HEK293 (cell line): ENCODE measurements around the gene TMEM50B.
A peak's percentile ranks its signal among the peaks of the same experiment; 100 is the strongest.

Experiments used
- CTCF ChIA-PET: fragments of 350-600 bp; formaldehyde crosslinking; extraction: SDS; loops from one replicate; lab custom pipeline; 2021; ENCODE audit warnings: antibody characterized with exemption; lab: Yijun Ruan, JAX
- POLR2A ChIA-PET: fragments of 300-600 bp; formaldehyde crosslinking; extraction: SDS; loops from one replicate; lab custom pipeline; 2020; ENCODE audit warnings: antibody characterized with exemption, inconsistent platforms; lab: Yijun Ruan, JAX
- H3K27ac ChIP-seq: fragments of 200-500 bp; sonication (Bioruptor generic); 2 replicates; pipeline ENCODE4 v1.5.1; 2014; ENCODE audit warnings: low read depth, low read length, control low read depth, inconsistent platforms; ENCODE audit errors: extremely low read depth
- H3K36me3 ChIP-seq, 2 experiments: fragments of 200-500 bp in 1 of 2; sonication (Bioruptor generic) in 1 of 2; 1 replicate in 1 of 2; 2 replicates in 1 of 2; pipeline ENCODE4 v1.5.1; 2014 to 2017; ENCODE audit warnings: inconsistent platforms in 2 of 2, low read length in 2 of 2; ENCODE audit not compliant: control insufficient read depth in 2 of 2, insufficient read depth in 1 of 2
- H3K4me1 ChIP-seq: fragments of 200-500 bp; sonication (Bioruptor generic); 2 replicates; pipeline ENCODE4 v1.5.1; 2014; ENCODE audit warnings: mild to moderate bottlenecking, low read length, inconsistent platforms; ENCODE audit not compliant: control insufficient read depth, insufficient read depth
- H3K4me3 ChIP-seq: 2 replicates; pipeline ENCODE4 v1.5.1; 2011; ENCODE audit warnings: low read depth, mild to moderate bottlenecking, control low read depth, low read length, moderate library complexity
- H3K9me3 ChIP-seq: fragments of 200-500 bp; sonication (Bioruptor generic); 2 replicates; pipeline ENCODE4 v1.5.1; 2014; ENCODE audit warnings: low read depth, low read length, inconsistent platforms; ENCODE audit not compliant: control insufficient read depth, insufficient read depth
- FEZF1 ChIP-seq: fragments of 450-650 bp; formaldehyde crosslinking; IDR thresholded peaks from 2 replicates; pipeline ENCODE4 v1.5.1; 2016; ENCODE audit warnings: missing biosample characterization, missing genetic modification characterization
- GLIS1 ChIP-seq: fragments of 450-650 bp; formaldehyde crosslinking; IDR thresholded peaks from 2 replicates; pipeline ENCODE4 v1.5.1; 2016; ENCODE audit warnings: missing biosample characterization, missing genetic modification characterization
- IKZF3 ChIP-seq: fragments of 450-650 bp; IDR thresholded peaks from 2 replicates; pipeline ENCODE4 v1.5.0; 2018; ENCODE audit warnings: missing biosample characterization, mild to moderate bottlenecking, missing genetic modification characterization, moderate library complexity
- KLF7 ChIP-seq: fragments of 450-650 bp; formaldehyde crosslinking; IDR thresholded peaks from 2 replicates; pipeline ENCODE4 v1.5.1; 2016; ENCODE audit warnings: missing biosample characterization, missing genetic modification characterization, borderline replicate concordance
- KLF9 ChIP-seq: fragments of 450-650 bp; formaldehyde crosslinking; IDR thresholded peaks from 2 replicates; pipeline ENCODE4 v1.5.1; 2016; ENCODE audit warnings: missing biosample characterization, missing genetic modification characterization, low read depth
- OSR2 ChIP-seq: fragments of 450-650 bp; formaldehyde crosslinking; IDR thresholded peaks from 2 replicates; pipeline ENCODE4 v1.5.1; 2016; ENCODE audit warnings: missing biosample characterization, missing genetic modification characterization
- OVOL3 ChIP-seq: fragments of 450-650 bp; formaldehyde crosslinking; IDR thresholded peaks from 2 replicates; pipeline ENCODE4 v1.5.1; 2016; ENCODE audit warnings: missing biosample characterization, missing genetic modification characterization
- PATZ1 ChIP-seq: fragments of 450-650 bp; formaldehyde crosslinking; IDR thresholded peaks from 2 replicates; pipeline ENCODE4 v1.5.1; 2016; ENCODE audit warnings: missing biosample characterization, missing genetic modification characterization
- SALL2 ChIP-seq: fragments of 450-650 bp; formaldehyde crosslinking; IDR thresholded peaks from 2 replicates; pipeline ENCODE4 v1.5.0; 2017; ENCODE audit warnings: missing biosample characterization, mild to moderate bottlenecking, missing genetic modification characterization, borderline replicate concordance
- SCRT2 ChIP-seq: fragments of 450-650 bp; formaldehyde crosslinking; IDR thresholded peaks from 2 replicates; pipeline ENCODE4 v1.5.1; 2016; ENCODE audit warnings: missing biosample characterization, missing genetic modification characterization
- ZBTB6 ChIP-seq: fragments of 450-650 bp; formaldehyde crosslinking; IDR thresholded peaks from 2 replicates; pipeline ENCODE4 v1.5.1; 2017; ENCODE audit warnings: missing biosample characterization, missing genetic modification characterization
- ZFHX2 ChIP-seq: fragments of 450-650 bp; formaldehyde crosslinking; conservative IDR thresholded peaks from 2 replicates; pipeline ENCODE4 v1.5.1; 2016; ENCODE audit warnings: missing biosample characterization, missing genetic modification characterization
- ZFP37 ChIP-seq: fragments of 450-650 bp; formaldehyde crosslinking; IDR thresholded peaks from 2 replicates; pipeline ENCODE4 v1.5.1; 2016; ENCODE audit warnings: missing biosample characterization, missing genetic modification characterization
- ZFP41 ChIP-seq: fragments of 450-650 bp; formaldehyde crosslinking; IDR thresholded peaks from 2 replicates; pipeline ENCODE4 v1.5.1; 2016; ENCODE audit warnings: missing biosample characterization, missing genetic modification characterization, borderline replicate concordance
- ZIC2 ChIP-seq: fragments of 450-650 bp; formaldehyde crosslinking; IDR thresholded peaks from 2 replicates; pipeline ENCODE4 v1.5.1; 2016; ENCODE audit warnings: missing biosample characterization, missing genetic modification characterization
- ZNF121 ChIP-seq: fragments of 450-650 bp; formaldehyde crosslinking; IDR thresholded peaks from 2 replicates; pipeline ENCODE4 v1.5.1; 2016; ENCODE audit warnings: missing biosample characterization, missing genetic modification characterization
- ZNF133 ChIP-seq: fragments of 450-650 bp; formaldehyde crosslinking; IDR thresholded peaks from 2 replicates; pipeline ENCODE4 v1.5.1; 2016; ENCODE audit warnings: missing biosample characterization, missing genetic modification characterization
- ZNF140 ChIP-seq: fragments of 450-650 bp; formaldehyde crosslinking; IDR thresholded peaks from 2 replicates; pipeline ENCODE4 v1.5.1; 2016; ENCODE audit warnings: missing biosample characterization, missing genetic modification characterization
- ZNF18 ChIP-seq: fragments of 450-650 bp; formaldehyde crosslinking; IDR thresholded peaks from 2 replicates; pipeline ENCODE4 v1.5.1; 2016; ENCODE audit warnings: missing biosample characterization, missing genetic modification characterization
- ZNF202 ChIP-seq: fragments of 450-650 bp; formaldehyde crosslinking; IDR thresholded peaks from 2 replicates; pipeline ENCODE4 v1.5.1; 2016; ENCODE audit warnings: missing biosample characterization, missing genetic modification characterization, borderline replicate concordance
- ZNF266 ChIP-seq: fragments of 450-650 bp; formaldehyde crosslinking; IDR thresholded peaks from 2 replicates; pipeline ENCODE4 v1.5.1; 2016; ENCODE audit warnings: missing biosample characterization, missing genetic modification characterization, low read depth
- ZNF362 ChIP-seq: fragments of 450-650 bp; formaldehyde crosslinking; IDR thresholded peaks from 2 replicates; pipeline ENCODE4 v1.5.1; 2016; ENCODE audit warnings: missing biosample characterization, missing genetic modification characterization
- ZNF366 ChIP-seq: fragments of 450-650 bp; formaldehyde crosslinking; conservative IDR thresholded peaks from 2 replicates; pipeline ENCODE4 v1.5.1; 2016; ENCODE audit warnings: missing biosample characterization, missing genetic modification characterization
- ZNF521 ChIP-seq: fragments of 450-650 bp; formaldehyde crosslinking; IDR thresholded peaks from 2 replicates; pipeline ENCODE4 v1.5.1; 2017; ENCODE audit warnings: missing biosample characterization, mild to moderate bottlenecking, missing genetic modification characterization
- ZNF561 ChIP-seq: fragments of 450-650 bp; IDR thresholded peaks from 2 replicates; pipeline ENCODE4 v1.5.1; 2018; ENCODE audit warnings: missing biosample characterization, missing genetic modification characterization, borderline replicate concordance

Gene TMEM50B

GRCh38 chr21:33477066-33477465, 2.7 kb downstream of the TMEM50B start:
- no peaks in the 10 kb centered on the region; a peak in 1 of 3 replicates for H3K36me3 ChIP-seq
- POLR2A ChIA-PET = interaction anchor here (0.7 kb wide), 1 partner anchor 80 kb away, joined by 4 read pairs; no protein-coding TSS in a partner anchor
- peaks cover 2% of the 10 kb centered on the region; the same call in 1 of the 2 replicates for H3K4me1 ChIP-seq
- no peak overlapping the region for H3K4me3 ChIP-seq
- no peaks in the 10 kb centered on the region for H3K9me3 ChIP-seq
- peak; percentile 81 for TF ChIP-seq ZNF121 (tag by site-specific recombination)
- TF ChIP-seq ZNF366 (tag by site-specific recombination) = no peak
- no peak for TF ChIP-seq PATZ1
- H3K27ac ChIP-seq = no peak overlapping the region
- CTCF ChIA-PET = interaction anchor here (0.6 kb wide), 1 partner anchor 536 kb away, joined by 3 read pairs; no protein-coding TSS in a partner anchor

GRCh38 chr21:33473344-33473743, 6.4 kb downstream of the TMEM50B start:
- Histone ChIP-seq H3K27ac (no peak overlapping the region), H3K36me3 (no peaks in the 10 kb centered on the region; a peak in 1 of 3 replicates), H3K4me3 (no peak overlapping the region), H3K4me1 (peaks cover 1% of the 10 kb centered on the region; the same call in 1 of the 2 replicates), H3K9me3 (no peaks in the 10 kb centered on the region)
- POLR2A ChIA-PET = interaction anchor here (0.6 to 0.7 kb wide), 4 partner anchors 32 to 790 kb away, joined by 3 to 7 read pairs (median 6); no protein-coding TSS in a partner anchor
- CTCF ChIA-PET = no interaction called here
- no peak for TF ChIP-seq ZNF266 (tag by site-specific recombination)
- TF ChIP-seq ZNF202 = no peak
- no peak for TF ChIP-seq ZFHX2 (tag by site-specific recombination)
- TF ChIP-seq ZNF521 (tag by site-specific recombination) = no peak
- no peak for TF ChIP-seq ZNF561 (tag by site-specific recombination)
- TF ChIP-seq OVOL3 (tag by site-specific recombination) = no peak
- peak; percentile 78; the same call in 1 of the 2 replicates for TF ChIP-seq ZNF140 (tag by site-specific recombination)
- TF ChIP-seq KLF9 (tag by site-specific recombination) = no peak
- TF ChIP-seq SCRT2 (tag by site-specific recombination) = no peak
- TF ChIP-seq SALL2 = no peak
- no peak for TF ChIP-seq KLF7 (tag by site-specific recombination)
- TF ChIP-seq ZNF362 = peak; percentile 71
- no peak for TF ChIP-seq ZFP41 (tag by site-specific recombination)
- no peak for TF ChIP-seq ZFP37

GRCh38 chr21:33470701-33471100, 9.1 kb downstream of the TMEM50B start:
- no peak for TF ChIP-seq ZNF133 (tag by site-specific recombination)
- 0 out of 2 replicates have a peak, but pooled peaks have one; percentile 18 for TF ChIP-seq FEZF1
- TF ChIP-seq ZNF121 (tag by site-specific recombination) = peak; percentile 77; the same call in 1 of the 2 replicates
- peak; percentile 61 for TF ChIP-seq ZNF18 (tag by site-specific recombination)
- peak; percentile 73 for TF ChIP-seq ZIC2
- 0 out of 2 replicates have a peak, but pooled peaks have one; percentile 19 for TF ChIP-seq GLIS1 (tag by site-specific recombination)
- TF ChIP-seq IKZF3 (tag by site-specific recombination) = no peak
- TF ChIP-seq OSR2 (tag by site-specific recombination) = peak; percentile 43; the same call in 1 of the 2 replicates
- TF ChIP-seq ZBTB6 (tag by site-specific recombination) = no peak
- Histone ChIP-seq H3K4me3 (no peak overlapping the region), H3K27ac (no peak overlapping the region), H3K36me3 (peaks cover 0 to 4% of the 10 kb centered on the region in 2 experiments; a peak in 2 of 3 replicates), H3K4me1 (no peaks in the 10 kb centered on the region), H3K9me3 (no peaks in the 10 kb centered on the region)
- POLR2A ChIA-PET = interaction anchor here (0.8 kb wide), 1 partner anchor 10 kb away, joined by 10 read pairs; the partner anchor contains the start of gene TMEM50B
- CTCF ChIA-PET = interaction anchor here (0.6 kb wide), 1 partner anchor 109 kb away, joined by 4 read pairs; no protein-coding TSS in a partner anchor
